ENCODE results near the gene STRBP. TPM values are rescaled to one million over a fixed set of nuclear protein-coding genes. Genes with fewer than 3 reads are reported as not detected.

The STRBP gene
- total RNA-seq, 1 experiment from 2014 or later: 39.9 TPM

DNA sequence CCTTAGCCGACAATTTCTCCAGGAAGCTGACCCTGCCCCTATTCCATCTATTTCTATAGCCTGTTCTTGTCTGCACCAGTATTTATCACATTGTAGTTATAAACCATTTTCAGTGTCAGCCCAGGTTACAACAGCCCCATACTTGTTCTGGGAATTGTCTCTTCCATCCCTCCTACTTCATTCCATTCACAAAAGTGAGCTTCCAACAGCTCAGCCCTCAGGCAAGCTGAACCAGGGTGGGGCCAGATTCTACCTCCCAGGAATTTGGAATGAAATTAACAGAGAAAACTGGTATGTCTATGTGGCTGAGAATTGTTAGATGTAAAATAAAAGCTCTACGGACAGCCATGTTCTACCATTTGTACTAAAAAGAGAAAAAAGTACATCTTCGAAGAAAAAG is 36.1 kb downstream of the STRBP start:
- peak in 1 of 2 experiments; percentile 26 for DNase-seq
- POLR2A ChIA-PET (ENCODE audit: unreplicated experiment): interaction anchor here (0.5 to 0.7 kb wide), 2 partner anchors 20 to 1602 kb away, joined by 3 to 4 read pairs; no protein-coding TSS in a partner anchor

DNA sequence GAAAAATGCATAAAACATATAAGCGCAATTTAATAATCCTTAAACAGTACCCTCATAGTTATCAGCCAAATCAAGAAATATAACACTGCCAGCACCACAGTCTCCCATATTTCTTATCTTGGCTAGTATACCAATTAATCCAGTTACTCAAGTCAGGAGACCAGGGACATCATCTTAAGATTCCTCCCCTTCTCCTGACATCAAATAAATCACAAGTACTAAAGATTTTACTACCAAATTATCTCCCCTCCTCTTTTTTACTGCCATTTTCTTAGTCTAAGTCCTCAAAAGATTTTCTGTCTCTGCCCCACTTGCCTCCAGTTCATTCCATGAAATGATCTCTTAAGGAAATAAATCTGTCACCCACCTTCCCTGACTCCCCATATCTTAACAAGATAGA is 37.0 kb downstream of the STRBP start:
- CTCF ChIA-PET: no interaction called here

More for the DNA sequence above, 36.1 kb downstream of the STRBP start:
- H3K36me3 ChIP-seq (ENCODE audit: low read depth): no peaks in the 10 kb centered on the region
- H3F3A ChIP-seq (ENCODE audit: insufficient read depth, low read depth): no peaks in the 10 kb centered on the region
- no peaks in the 10 kb centered on the region for H3K27me3 ChIP-seq (ENCODE audit: insufficient read depth, low read depth)
- CTCF ChIA-PET: no interaction called here
- no peaks in the 10 kb centered on the region for H3K9me3 ChIP-seq (ENCODE audit: insufficient read depth, low read depth)
- no TSS peak for BruUV-seq (replicated peaks)
- no peak overlapping the region for H3K4me3 ChIP-seq
- intact Hi-C loops (cut with micrococcal nuclease; ENCODE audit: unreplicated experiment): no loop called here
- H3K9me2 ChIP-seq (ENCODE audit: insufficient read depth): no peaks in the 10 kb centered on the region
- TF ChIP-seq EZH2 (IDR thresholded peaks at IDR 0.05; ENCODE audit: low read depth): no peak
- TF ChIP-seq, protein P1, sequence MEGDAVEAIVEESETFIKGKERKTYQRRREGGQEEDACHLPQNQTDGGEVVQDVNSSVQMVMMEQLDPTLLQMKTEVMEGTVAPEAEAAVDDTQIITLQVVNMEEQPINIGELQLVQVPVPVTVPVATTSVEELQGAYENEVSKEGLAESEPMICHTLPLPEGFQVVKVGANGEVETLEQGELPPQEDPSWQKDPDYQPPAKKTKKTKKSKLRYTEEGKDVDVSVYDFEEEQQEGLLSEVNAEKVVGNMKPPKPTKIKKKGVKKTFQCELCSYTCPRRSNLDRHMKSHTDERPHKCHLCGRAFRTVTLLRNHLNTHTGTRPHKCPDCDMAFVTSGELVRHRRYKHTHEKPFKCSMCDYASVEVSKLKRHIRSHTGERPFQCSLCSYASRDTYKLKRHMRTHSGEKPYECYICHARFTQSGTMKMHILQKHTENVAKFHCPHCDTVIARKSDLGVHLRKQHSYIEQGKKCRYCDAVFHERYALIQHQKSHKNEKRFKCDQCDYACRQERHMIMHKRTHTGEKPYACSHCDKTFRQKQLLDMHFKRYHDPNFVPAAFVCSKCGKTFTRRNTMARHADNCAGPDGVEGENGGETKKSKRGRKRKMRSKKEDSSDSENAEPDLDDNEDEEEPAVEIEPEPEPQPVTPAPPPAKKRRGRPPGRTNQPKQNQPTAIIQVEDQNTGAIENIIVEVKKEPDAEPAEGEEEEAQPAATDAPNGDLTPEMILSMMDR (conservative IDR thresholded peaks at IDR 0.05): no peak
- H3K27ac ChIP-seq: no peak overlapping the region
- no peak overlapping the region for H2AFZ ChIP-seq
- H3K4me1 ChIP-seq (replicated peaks; ENCODE audit: insufficient read depth): no peaks in the 10 kb centered on the region
- no peak overlapping the region for H3K4me2 ChIP-seq
- no peaks in the 10 kb centered on the region for H4K20me1 ChIP-seq (ENCODE audit: insufficient read depth)
- no peaks in the 10 kb centered on the region for H3K79me2 ChIP-seq (ENCODE audit: low read depth)

DNA sequence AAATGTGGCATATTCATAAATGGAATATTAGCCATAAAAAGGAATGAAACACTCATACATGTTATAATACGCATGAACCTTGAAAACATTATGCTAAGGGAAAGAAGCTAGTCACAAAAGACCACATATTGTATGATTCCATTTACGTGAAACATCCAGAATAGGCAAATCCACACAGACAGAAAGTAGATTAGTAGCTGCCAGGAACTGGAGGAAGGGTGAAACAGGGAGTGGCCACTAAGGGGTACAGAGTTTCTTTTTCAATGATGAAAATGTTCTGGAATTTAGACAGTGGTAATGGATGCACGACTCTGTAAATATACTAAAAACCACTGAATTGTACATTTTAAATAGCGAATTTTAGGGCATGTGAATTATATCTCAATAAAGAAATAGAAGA is 39.4 kb downstream of the STRBP start:
- Histone ChIP-seq H3F3A (ENCODE audit: insufficient read depth, low read depth) (no peaks in the 10 kb centered on the region; the same call in 1 of the 2 replicates), H3K9me3 (ENCODE audit: insufficient read depth, low read depth) (no peaks in the 10 kb centered on the region), H3K27me3 (ENCODE audit: insufficient read depth, low read depth) (no peaks in the 10 kb centered on the region), H3K27ac (no peak overlapping the region), H3K4me3 (no peak overlapping the region), H4K20me1 (ENCODE audit: insufficient read depth) (no peaks in the 10 kb centered on the region), H2AFZ (no peak overlapping the region), H3K9me2 (ENCODE audit: insufficient read depth) (no peaks in the 10 kb centered on the region), H3K4me1 (replicated peaks; ENCODE audit: insufficient read depth) (no peaks in the 10 kb centered on the region), H3K79me2 (ENCODE audit: low read depth) (no peaks in the 10 kb centered on the region), H3K4me2 (no peak overlapping the region), H3K36me3 (ENCODE audit: low read depth) (no peaks in the 10 kb centered on the region)
- BruUV-seq (replicated peaks): no TSS peak
- ChIA-PET CTCF (no interaction called here), POLR2A (ENCODE audit: unreplicated experiment) (no interaction called here)
- TF ChIP-seq, protein P1 (conservative IDR thresholded peaks at IDR 0.05): no peak
- TF ChIP-seq EZH2 (IDR thresholded peaks at IDR 0.05; ENCODE audit: low read depth): no peak
- DNase-seq: no peak
- intact Hi-C loops (cut with micrococcal nuclease; ENCODE audit: unreplicated experiment): no loop called here

More for the DNA sequence above, 37.0 kb downstream of the STRBP start:
- Histone ChIP-seq H3K9me2 (ENCODE audit: insufficient read depth) (no peaks in the 10 kb centered on the region), H3F3A (ENCODE audit: insufficient read depth, low read depth) (no peaks in the 10 kb centered on the region), H2AFZ (no peak overlapping the region), H3K79me2 (ENCODE audit: low read depth) (no peaks in the 10 kb centered on the region), H3K27me3 (ENCODE audit: insufficient read depth, low read depth) (no peaks in the 10 kb centered on the region), H4K20me1 (ENCODE audit: insufficient read depth) (no peaks in the 10 kb centered on the region), H3K4me3 (no peak overlapping the region), H3K9me3 (ENCODE audit: insufficient read depth, low read depth) (no peaks in the 10 kb centered on the region), H3K36me3 (ENCODE audit: low read depth) (no peaks in the 10 kb centered on the region), H3K4me1 (replicated peaks; ENCODE audit: insufficient read depth) (no peaks in the 10 kb centered on the region), H3K27ac (no peak overlapping the region), H3K4me2 (no peak overlapping the region)
- BruUV-seq (replicated peaks): no TSS peak
- POLR2A ChIA-PET (ENCODE audit: unreplicated experiment): no interaction called here
- TF ChIP-seq, protein P1 (conservative IDR thresholded peaks at IDR 0.05): no peak
- no peak for TF ChIP-seq EZH2 (IDR thresholded peaks at IDR 0.05; ENCODE audit: low read depth)
- DNase-seq: no peak
- intact Hi-C loops (cut with micrococcal nuclease; ENCODE audit: unreplicated experiment): no loop called here

Data from PC-9 (cell line).